Smooth muscle cell (in vitro differentiated cells): ENCODE measurements around the gene WDR45. TPM values are rescaled to one million over a fixed set of nuclear protein-coding genes. Genes with fewer than 3 reads are reported as not detected.

Experiments used
- DNase-seq: peaks from one replicate; lab custom pipeline; 2025; ENCODE audit not compliant: unreplicated experiment; lab: John Stamatoyannopoulos, UW
- H2AFZ ChIP-seq: fragments of 200-600 bp; sonication (generic); 2 replicates; pipeline ENCODE4 v1.6.0; 2016; ENCODE audit warnings: antibody characterized with exemption, low read depth, mild to moderate bottlenecking
- H3F3A ChIP-seq: fragments of 200-600 bp; sonication (generic); 2 replicates; pipeline ENCODE4 v1.6.0; 2017; ENCODE audit warnings: antibody characterized with exemption, low read depth
- H3K27ac ChIP-seq: fragments of 200-600 bp; sonication (generic); 2 replicates; pipeline ENCODE4 v1.5.1; 2016; ENCODE audit warnings: low read depth, mild to moderate bottlenecking
- H3K27me3 ChIP-seq: fragments of 200-600 bp; sonication (generic); 2 replicates; pipeline ENCODE4 v1.6.1; 2016; ENCODE audit warnings: low read depth, mild to moderate bottlenecking
- H3K36me3 ChIP-seq: fragments of 200-600 bp; sonication (generic); 2 replicates; pipeline ENCODE4 v1.5.1; 2016; ENCODE audit warnings: low read depth
- H3K4me1 ChIP-seq: fragments of 200-600 bp; sonication (generic); 2 replicates; pipeline ENCODE4 v1.5.1; 2016; ENCODE audit warnings: low read depth
- H3K4me2 ChIP-seq: fragments of 200-600 bp; sonication (generic); 2 replicates; pipeline ENCODE4 v1.6.0; 2016; ENCODE audit warnings: mild to moderate bottlenecking
- H3K4me3 ChIP-seq: fragments of 200-600 bp; sonication (generic); 2 replicates; pipeline ENCODE4 v1.5.1; 2016; ENCODE audit warnings: mild to moderate bottlenecking
- H3K79me2 ChIP-seq: fragments of 200-600 bp; sonication (generic); 2 replicates; pipeline ENCODE4 v1.6.0; 2016; ENCODE audit warnings: low read depth, mild to moderate bottlenecking
- H3K9ac ChIP-seq: fragments of 200-600 bp; sonication (generic); 2 replicates; pipeline ENCODE4 v1.6.0; 2016; ENCODE audit warnings: low read depth
- H3K9me3 ChIP-seq: fragments of 200-600 bp; sonication (generic); replicated peaks from 2 replicates; pipeline ENCODE4 v1.5.1; 2016; ENCODE audit warnings: low read depth
- H4K20me1 ChIP-seq: fragments of 200-600 bp; sonication (generic); 2 replicates; pipeline ENCODE4 v1.6.0; 2016; ENCODE audit warnings: low read depth
- WGBS: methylation state at CpG from one replicate; pipeline ENCODE4 v1.1.7; 2016; ENCODE audit warnings: low lambda C conversion rate; 5-methylcytosine and 5-hydroxymethylcytosine counted together
- polyA plus RNA-seq: library from polyadenylated mRNA; unstranded; fragments of >200 nt; fragmentation: Nextera tagmentation; extraction: Ambion mirVana; gene quantifications from 2 replicates; pipeline ENCODE4 v1.2.1, GENCODE V29; 2016
- total RNA-seq: library from RNA; depleted of rRNA; stranded (reverse); fragments of >200 nt; gene quantifications from 2 replicates; pipeline ENCODE4 v1.2.3, GENCODE V29; 2014
- TF ChIP-seq, protein P1 (sequence below): fragments of 200-600 bp; sonication (generic); IDR thresholded peaks from 2 replicates; pipeline ENCODE4 v1.5.1; 2017; ENCODE audit warnings: borderline replicate concordance, mild to moderate bottlenecking, antibody characterized with exemption; ENCODE audit not compliant: insufficient read depth, poor library complexity, severe bottlenecking

Gene WDR45
- total and polyA plus RNA-seq, 2 experiments from 2014 or later = 31.4 to 38.9 TPM

GRCh38 chrX:49120091-49120490 lies 40.4 kb upstream of the WDR45 start:
- H2AFZ ChIP-seq = no peak overlapping the region
- H3K4me1 ChIP-seq = no peaks in the 10 kb centered on the region
- TF ChIP-seq, protein P1, sequence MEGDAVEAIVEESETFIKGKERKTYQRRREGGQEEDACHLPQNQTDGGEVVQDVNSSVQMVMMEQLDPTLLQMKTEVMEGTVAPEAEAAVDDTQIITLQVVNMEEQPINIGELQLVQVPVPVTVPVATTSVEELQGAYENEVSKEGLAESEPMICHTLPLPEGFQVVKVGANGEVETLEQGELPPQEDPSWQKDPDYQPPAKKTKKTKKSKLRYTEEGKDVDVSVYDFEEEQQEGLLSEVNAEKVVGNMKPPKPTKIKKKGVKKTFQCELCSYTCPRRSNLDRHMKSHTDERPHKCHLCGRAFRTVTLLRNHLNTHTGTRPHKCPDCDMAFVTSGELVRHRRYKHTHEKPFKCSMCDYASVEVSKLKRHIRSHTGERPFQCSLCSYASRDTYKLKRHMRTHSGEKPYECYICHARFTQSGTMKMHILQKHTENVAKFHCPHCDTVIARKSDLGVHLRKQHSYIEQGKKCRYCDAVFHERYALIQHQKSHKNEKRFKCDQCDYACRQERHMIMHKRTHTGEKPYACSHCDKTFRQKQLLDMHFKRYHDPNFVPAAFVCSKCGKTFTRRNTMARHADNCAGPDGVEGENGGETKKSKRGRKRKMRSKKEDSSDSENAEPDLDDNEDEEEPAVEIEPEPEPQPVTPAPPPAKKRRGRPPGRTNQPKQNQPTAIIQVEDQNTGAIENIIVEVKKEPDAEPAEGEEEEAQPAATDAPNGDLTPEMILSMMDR = no peak
- H3K9ac ChIP-seq = no peak overlapping the region
- no peaks in the 10 kb centered on the region for H3F3A ChIP-seq
- DNase-seq = no peak
- no peaks in the 10 kb centered on the region for H3K36me3 ChIP-seq
- H3K9me3 ChIP-seq = no peaks in the 10 kb centered on the region
- WGBS = 85% methylated on average over 1 of the region's 1 CpG
- H3K4me3 ChIP-seq = no peak overlapping the region
- no peak overlapping the region for H3K4me2 ChIP-seq
- H3K27ac ChIP-seq = no peak overlapping the region
- H4K20me1 ChIP-seq = no peaks in the 10 kb centered on the region
- H3K79me2 ChIP-seq = peaks cover 9% of the 10 kb centered on the region
- H3K27me3 ChIP-seq = no peaks in the 10 kb centered on the region

GRCh38 chrX:49117581-49117980 lies 37.9 kb upstream of the WDR45 start:
- H3K9me3 ChIP-seq = no peaks in the 10 kb centered on the region
- H3K4me2 ChIP-seq = no peak overlapping the region
- DNase-seq = no peak
- no peaks in the 10 kb centered on the region for H3F3A ChIP-seq
- no peaks in the 10 kb centered on the region for H3K36me3 ChIP-seq
- H3K4me3 ChIP-seq = no peak overlapping the region
- H4K20me1 ChIP-seq = no peaks in the 10 kb centered on the region
- TF ChIP-seq, protein P1 = no peak
- H3K9ac ChIP-seq = no peak overlapping the region
- WGBS = 83% methylated on average over 6 of the region's 6 CpGs
- H2AFZ ChIP-seq = no peak overlapping the region
- no peaks in the 10 kb centered on the region for H3K4me1 ChIP-seq
- H3K79me2 ChIP-seq = peaks cover 2% of the 10 kb centered on the region
- no peaks in the 10 kb centered on the region for H3K27me3 ChIP-seq
- no peak overlapping the region for H3K27ac ChIP-seq

DNA sequence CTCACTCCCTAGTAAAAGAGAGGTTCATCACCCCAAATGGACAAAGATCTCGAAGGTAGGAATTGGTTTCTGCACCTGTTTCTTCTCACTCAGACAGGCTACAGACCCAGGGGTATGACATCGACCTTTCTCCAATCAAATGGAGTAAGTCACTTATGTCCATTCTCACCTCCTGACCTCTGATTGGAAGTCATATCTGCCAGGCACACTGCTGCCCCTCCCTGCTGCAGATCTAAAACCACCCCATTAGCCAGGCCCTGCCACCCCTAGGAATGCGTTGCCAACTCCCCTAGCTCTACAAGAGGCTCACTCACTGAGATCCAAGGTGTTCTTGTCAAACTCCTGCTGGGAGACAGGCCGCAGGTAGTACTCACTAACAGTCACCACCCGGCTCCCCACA lies 37.0 kb upstream of the WDR45 start:
- Histone ChIP-seq H3K36me3 (peaks cover 3% of the 10 kb centered on the region), H3K4me2 (no peak overlapping the region), H3F3A (no peaks in the 10 kb centered on the region), H3K4me1 (no peaks in the 10 kb centered on the region), H3K9me3 (no peaks in the 10 kb centered on the region), H3K4me3 (no peak overlapping the region), H4K20me1 (no peaks in the 10 kb centered on the region), H3K27me3 (no peaks in the 10 kb centered on the region), H3K79me2 (no peaks in the 10 kb centered on the region), H2AFZ (no peak overlapping the region), H3K27ac (no peak overlapping the region), H3K9ac (no peak overlapping the region)
- DNase-seq = no peak
- TF ChIP-seq, protein P1 = no peak
- WGBS = 83% methylated on average over 5 of the region's 5 CpGs

GRCh38 chrX:49116076-49116475 lies 36.4 kb upstream of the WDR45 start:
- 84% methylated on average over 8 of the region's 8 CpGs for WGBS
- no peak overlapping the region for H2AFZ ChIP-seq
- H3K4me1 ChIP-seq = no peaks in the 10 kb centered on the region
- no peak overlapping the region for H3K9ac ChIP-seq
- H4K20me1 ChIP-seq = no peaks in the 10 kb centered on the region
- H3K27ac ChIP-seq = no peak overlapping the region
- no peak for DNase-seq
- no peaks in the 10 kb centered on the region for H3F3A ChIP-seq
- no peaks in the 10 kb centered on the region for H3K79me2 ChIP-seq
- no peaks in the 10 kb centered on the region for H3K9me3 ChIP-seq
- no peak overlapping the region for H3K4me3 ChIP-seq
- no peak overlapping the region for H3K4me2 ChIP-seq
- H3K27me3 ChIP-seq = no peaks in the 10 kb centered on the region
- peaks cover 4% of the 10 kb centered on the region for H3K36me3 ChIP-seq
- TF ChIP-seq, protein P1 = no peak
